IPS-20b (cell line): ENCODE results near the gene RNF112.
A peak's percentile ranks its signal among the peaks of the same experiment; 100 is the strongest.
"Not testable (repeated sequence)": the region's sequence is repeated elsewhere in the genome, so short reads cannot be mapped to it uniquely, and the experiment has no call there.

Experiments used
- H3K27ac ChIP-seq: one replicate; pipeline ENCODE4 v1.5.1; 2013; ENCODE audit warnings: low read length
- H3K27me3 ChIP-seq: 2 replicates; pipeline ENCODE4 v1.6.1; 2013; ENCODE audit warnings: mild to moderate bottlenecking, low read length, inconsistent platforms; ENCODE audit not compliant: insufficient read depth
- H3K36me3 ChIP-seq: 2 replicates; pipeline ENCODE4 v1.6.1; 2013; ENCODE audit warnings: low read depth, mild to moderate bottlenecking, inconsistent platforms, low read length, moderate library complexity; ENCODE audit not compliant: insufficient read depth
- H3K4me1 ChIP-seq: 2 replicates; pipeline ENCODE4 v1.6.1; 2013; ENCODE audit warnings: mild to moderate bottlenecking, control low read depth, inconsistent platforms, low read length, moderate library complexity; ENCODE audit not compliant: insufficient read depth
- H3K4me3 ChIP-seq: 2 replicates; pipeline ENCODE4 v1.5.1; 2013; ENCODE audit warnings: mild to moderate bottlenecking, low read length, inconsistent platforms
- H3K9ac ChIP-seq: 2 replicates; pipeline ENCODE4 v1.6.1; 2013; ENCODE audit warnings: low read depth, mild to moderate bottlenecking, inconsistent platforms, low read length, moderate library complexity
- H3K9me3 ChIP-seq: 2 replicates; pipeline ENCODE4 v1.6.1; 2013; ENCODE audit warnings: mild to moderate bottlenecking, low read depth, low read length, inconsistent platforms; ENCODE audit not compliant: insufficient read depth

Gene RNF112

GRCh38 chr17:19421926-19422325 is 10.9 kb downstream of the RNF112 start:
- H3K27ac ChIP-seq, result no peak overlapping the region
- H3K9me3 ChIP-seq, result no peaks in the 10 kb centered on the region
- H3K4me3 ChIP-seq, result no peak overlapping the region
- no peaks in the 10 kb centered on the region for H3K27me3 ChIP-seq
- peaks cover 6% of the 10 kb centered on the region; the same call in 1 of the 2 replicates for H3K4me1 ChIP-seq
- no peaks in the 10 kb centered on the region for H3K36me3 ChIP-seq
- no peak overlapping the region for H3K9ac ChIP-seq

GRCh38 chr17:19424934-19425868 is 14.2 kb downstream of the RNF112 start:
- H3K9ac ChIP-seq, result no peak overlapping the region
- no peaks in the 10 kb centered on the region for H3K36me3 ChIP-seq
- no peaks in the 10 kb centered on the region for H3K9me3 ChIP-seq
- H3K27me3 ChIP-seq, result no peaks in the 10 kb centered on the region
- H3K4me1 ChIP-seq, result peaks cover 6% of the 10 kb centered on the region; the same call in 1 of the 2 replicates
- no peak overlapping the region for H3K4me3 ChIP-seq
- H3K27ac ChIP-seq, result no peak overlapping the region

GRCh38 chr17:19426631-19427030 is 15.6 kb downstream of the RNF112 start:
- no peak overlapping the region for H3K9ac ChIP-seq
- H3K4me3 ChIP-seq, result peak overlapping the region; percentile 34; the same call in 1 of the 2 replicates
- H3K27ac ChIP-seq, result no peak overlapping the region
- no peaks in the 10 kb centered on the region for H3K27me3 ChIP-seq
- H3K9me3 ChIP-seq, result no peaks in the 10 kb centered on the region
- peaks cover 6% of the 10 kb centered on the region; the same call in 1 of the 2 replicates for H3K4me1 ChIP-seq
- no peaks in the 10 kb centered on the region for H3K36me3 ChIP-seq

GRCh38 chr17:19431691-19432090 is 20.7 kb downstream of the RNF112 start:
- Histone ChIP-seq H3K9me3 (no peaks in the 10 kb centered on the region), H3K9ac (no peak overlapping the region), H3K4me1 (peaks cover 28% of the 10 kb centered on the region), H3K27ac (no peak overlapping the region), H3K4me3 (no peak overlapping the region), H3K36me3 (no peaks in the 10 kb centered on the region), H3K27me3 (no peaks in the 10 kb centered on the region)

GRCh38 chr17:19433255-19433654 is 22.2 kb downstream of the RNF112 start:
- Histone ChIP-seq H3K27me3 (no peaks in the 10 kb centered on the region), H3K4me1 (peaks cover 33% of the 10 kb centered on the region), H3K4me3 (peak overlapping the region; percentile 47; the same call in 1 of the 2 replicates), H3K9me3 (no peaks in the 10 kb centered on the region), H3K36me3 (no peaks in the 10 kb centered on the region), H3K27ac (no peak overlapping the region), H3K9ac (peak overlapping the region; percentile 0; the same call in 1 of the 2 replicates)

- Histone ChIP-seq H3K4me3 (peak overlapping the region; percentile 47; the same call in 1 of the 2 replicates), H3K9me3 (no peaks in the 10 kb centered on the region), H3K27me3 (no peaks in the 10 kb centered on the region), H3K27ac (no peak overlapping the region), H3K36me3 (no peaks in the 10 kb centered on the region), H3K4me1 (peaks cover 33% of the 10 kb centered on the region), H3K9ac (peak overlapping the region; percentile 0; the same call in 1 of the 2 replicates)
Observed at GRCh38 chr17:19433727-19434340, 22.8 kb downstream of the RNF112 start.

- Histone ChIP-seq H3K27ac (no peak overlapping the region), H3K36me3 (no peaks in the 10 kb centered on the region), H3K9me3 (peaks cover 24% of the 10 kb centered on the region), H3K9ac (no peak overlapping the region), H3K4me1 (peaks cover 14% of the 10 kb centered on the region; the same call in 1 of the 2 replicates), H3K4me3 (no peak overlapping the region), H3K27me3 (no peaks in the 10 kb centered on the region)
Observed at GRCh38 chr17:19440421-19440820, 29.4 kb downstream of the RNF112 start.

GRCh38 chr17:19441288-19441687 is 30.3 kb downstream of the RNF112 start:
- not testable (repeated sequence) for H3K36me3 ChIP-seq, H3K9ac ChIP-seq, H3K4me3 ChIP-seq, H3K27me3 ChIP-seq, H3K27ac ChIP-seq
- H3K9me3 ChIP-seq, result peaks cover 24% of the 10 kb centered on the region
- peaks cover 12% of the 10 kb centered on the region; the same call in 1 of the 2 replicates for H3K4me1 ChIP-seq

- H3K9me3 ChIP-seq, result peaks cover 24% of the 10 kb centered on the region
- H3K9ac ChIP-seq, result no peak overlapping the region
- H3K36me3 ChIP-seq, result no peaks in the 10 kb centered on the region
- no peaks in the 10 kb centered on the region for H3K27me3 ChIP-seq
- peaks cover 7% of the 10 kb centered on the region; the same call in 1 of the 2 replicates for H3K4me1 ChIP-seq
- H3K4me3 ChIP-seq, result no peak overlapping the region
- H3K27ac ChIP-seq, result no peak overlapping the region
Observed at GRCh38 chr17:19442731-19443130, 31.7 kb downstream of the RNF112 start.

GRCh38 chr17:19443148-19443547 is 32.1 kb downstream of the RNF112 start:
- H3K4me3 ChIP-seq, result no peak overlapping the region
- H3K9ac ChIP-seq, result no peak overlapping the region
- no peak overlapping the region for H3K27ac ChIP-seq
- no peaks in the 10 kb centered on the region for H3K36me3 ChIP-seq
- H3K4me1 ChIP-seq, result peaks cover 10% of the 10 kb centered on the region; the same call in 1 of the 2 replicates
- peaks cover 24% of the 10 kb centered on the region for H3K9me3 ChIP-seq
- H3K27me3 ChIP-seq, result no peaks in the 10 kb centered on the region

GRCh38 chr17:19445105-19445504 is 34.1 kb downstream of the RNF112 start:
- Histone ChIP-seq H3K27ac (no peak overlapping the region), H3K36me3 (no peaks in the 10 kb centered on the region), H3K9ac (no peak overlapping the region), H3K4me1 (peaks cover 17% of the 10 kb centered on the region; the same call in 1 of the 2 replicates), H3K9me3 (peaks cover 24% of the 10 kb centered on the region), H3K4me3 (no peak overlapping the region; the same call in 1 of the 2 replicates), H3K27me3 (no peaks in the 10 kb centered on the region)
